Fibroblast of mammary gland (primary cell): Measurements from ENCODE around the gene P2RY6.

Source experiments
- DNase-seq: peaks from one replicate; pipeline ENCODE4 v3.0.0-alpha.2; 2010; ENCODE audit warnings: low read depth
- H3K4me3 ChIP-seq: 2 replicates; pipeline ENCODE4 v1.5.1; 2011; ENCODE audit warnings: low read depth, mild to moderate bottlenecking, low read length, moderate library complexity; ENCODE audit not compliant: control insufficient read depth
- CTCF ChIP-seq: conservative IDR thresholded peaks from 2 replicates; pipeline ENCODE4 v1.5.1; 2011; ENCODE audit warnings: low read depth, low read length, inconsistent platforms; ENCODE audit not compliant: control insufficient read depth, insufficient read depth

P2RY6 gene

GRCh38 chr11:73331138-73331916 lies 59.2 kb downstream of the P2RY6 start:
- no peak for TF ChIP-seq CTCF
- DNase-seq, result no peak
- no peak overlapping the region for H3K4me3 ChIP-seq

- no peak for DNase-seq
- TF ChIP-seq CTCF, result no peak
- no peak overlapping the region for H3K4me3 ChIP-seq
These were observed 61.0 kb downstream of the P2RY6 start for GRCh38 chr11:73333173-73333572.

GRCh38 chr11:73333640-73334383 lies 61.7 kb downstream of the P2RY6 start:
- no peak for TF ChIP-seq CTCF
- H3K4me3 ChIP-seq, result no peak overlapping the region
- DNase-seq, result peak; percentile 30

GRCh38 chr11:73334384-73335203 lies 62.5 kb downstream of the P2RY6 start:
- H3K4me3 ChIP-seq, result no peak overlapping the region
- peak; percentile 94 for DNase-seq
- TF ChIP-seq CTCF, result no peak

- no peak overlapping the region for H3K4me3 ChIP-seq
- DNase-seq, result peak; percentile 84
- peak; percentile 99 for TF ChIP-seq CTCF
These were observed 63.2 kb downstream of the P2RY6 start for GRCh38 chr11:73335204-73335923.

- H3K4me3 ChIP-seq, result no peak overlapping the region
- no peak for DNase-seq
- no peak for TF ChIP-seq CTCF
These were observed 65.7 kb downstream of the P2RY6 start for GRCh38 chr11:73337846-73338245.
